ENCODE results near the gene MPV17L2.

DNA sequence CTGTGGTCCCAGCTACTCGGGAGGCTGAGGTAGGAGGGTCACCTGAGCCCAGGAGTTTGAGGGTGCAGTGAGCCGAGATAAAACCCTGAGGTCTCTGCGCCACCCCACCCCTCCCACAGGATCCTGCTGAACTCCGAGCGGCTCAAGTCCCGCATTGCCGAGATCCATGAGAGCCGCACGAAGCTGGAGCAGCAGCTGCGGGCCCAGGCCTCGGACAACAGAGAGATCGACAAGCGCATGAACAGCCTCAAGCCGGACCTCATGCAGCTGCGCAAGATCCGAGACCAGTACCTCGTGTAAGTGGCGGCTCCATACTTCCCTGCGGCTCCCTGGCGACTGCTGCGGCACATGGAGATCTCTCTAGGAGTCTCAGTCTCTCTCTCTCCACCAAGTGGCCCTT is 26.0 kb upstream of the MPV17L2 start:
- TF ChIP-seq TAF1 (conservative IDR thresholded peaks at IDR 0.05) (no peak), YY1 (IDR thresholded peaks at IDR 0.05) (no peak), JUND (IDR thresholded peaks at IDR 0.05) (no peak), SP1 (IDR thresholded peaks at IDR 0.05) (no peak)
- TF ChIP-seq, protein P1, sequence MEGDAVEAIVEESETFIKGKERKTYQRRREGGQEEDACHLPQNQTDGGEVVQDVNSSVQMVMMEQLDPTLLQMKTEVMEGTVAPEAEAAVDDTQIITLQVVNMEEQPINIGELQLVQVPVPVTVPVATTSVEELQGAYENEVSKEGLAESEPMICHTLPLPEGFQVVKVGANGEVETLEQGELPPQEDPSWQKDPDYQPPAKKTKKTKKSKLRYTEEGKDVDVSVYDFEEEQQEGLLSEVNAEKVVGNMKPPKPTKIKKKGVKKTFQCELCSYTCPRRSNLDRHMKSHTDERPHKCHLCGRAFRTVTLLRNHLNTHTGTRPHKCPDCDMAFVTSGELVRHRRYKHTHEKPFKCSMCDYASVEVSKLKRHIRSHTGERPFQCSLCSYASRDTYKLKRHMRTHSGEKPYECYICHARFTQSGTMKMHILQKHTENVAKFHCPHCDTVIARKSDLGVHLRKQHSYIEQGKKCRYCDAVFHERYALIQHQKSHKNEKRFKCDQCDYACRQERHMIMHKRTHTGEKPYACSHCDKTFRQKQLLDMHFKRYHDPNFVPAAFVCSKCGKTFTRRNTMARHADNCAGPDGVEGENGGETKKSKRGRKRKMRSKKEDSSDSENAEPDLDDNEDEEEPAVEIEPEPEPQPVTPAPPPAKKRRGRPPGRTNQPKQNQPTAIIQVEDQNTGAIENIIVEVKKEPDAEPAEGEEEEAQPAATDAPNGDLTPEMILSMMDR (IDR thresholded peaks at IDR 0.05; ENCODE audit: low read depth, low read length, missing input control) = no peak
- TF ChIP-seq, protein P2, sequence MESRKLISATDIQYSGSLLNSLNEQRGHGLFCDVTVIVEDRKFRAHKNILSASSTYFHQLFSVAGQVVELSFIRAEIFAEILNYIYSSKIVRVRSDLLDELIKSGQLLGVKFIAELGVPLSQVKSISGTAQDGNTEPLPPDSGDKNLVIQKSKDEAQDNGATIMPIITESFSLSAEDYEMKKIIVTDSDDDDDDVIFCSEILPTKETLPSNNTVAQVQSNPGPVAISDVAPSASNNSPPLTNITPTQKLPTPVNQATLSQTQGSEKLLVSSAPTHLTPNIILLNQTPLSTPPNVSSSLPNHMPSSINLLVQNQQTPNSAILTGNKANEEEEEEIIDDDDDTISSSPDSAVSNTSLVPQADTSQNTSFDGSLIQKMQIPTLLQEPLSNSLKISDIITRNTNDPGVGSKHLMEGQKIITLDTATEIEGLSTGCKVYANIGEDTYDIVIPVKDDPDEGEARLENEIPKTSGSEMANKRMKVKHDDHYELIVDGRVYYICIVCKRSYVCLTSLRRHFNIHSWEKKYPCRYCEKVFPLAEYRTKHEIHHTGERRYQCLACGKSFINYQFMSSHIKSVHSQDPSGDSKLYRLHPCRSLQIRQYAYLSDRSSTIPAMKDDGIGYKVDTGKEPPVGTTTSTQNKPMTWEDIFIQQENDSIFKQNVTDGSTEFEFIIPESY (IDR thresholded peaks at IDR 0.05) = no peak
- TF ChIP-seq, protein P3, sequence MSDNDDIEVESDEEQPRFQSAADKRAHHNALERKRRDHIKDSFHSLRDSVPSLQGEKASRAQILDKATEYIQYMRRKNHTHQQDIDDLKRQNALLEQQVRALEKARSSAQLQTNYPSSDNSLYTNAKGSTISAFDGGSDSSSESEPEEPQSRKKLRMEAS (IDR thresholded peaks at IDR 0.05) = no peak
- TF ChIP-seq, protein P4, sequence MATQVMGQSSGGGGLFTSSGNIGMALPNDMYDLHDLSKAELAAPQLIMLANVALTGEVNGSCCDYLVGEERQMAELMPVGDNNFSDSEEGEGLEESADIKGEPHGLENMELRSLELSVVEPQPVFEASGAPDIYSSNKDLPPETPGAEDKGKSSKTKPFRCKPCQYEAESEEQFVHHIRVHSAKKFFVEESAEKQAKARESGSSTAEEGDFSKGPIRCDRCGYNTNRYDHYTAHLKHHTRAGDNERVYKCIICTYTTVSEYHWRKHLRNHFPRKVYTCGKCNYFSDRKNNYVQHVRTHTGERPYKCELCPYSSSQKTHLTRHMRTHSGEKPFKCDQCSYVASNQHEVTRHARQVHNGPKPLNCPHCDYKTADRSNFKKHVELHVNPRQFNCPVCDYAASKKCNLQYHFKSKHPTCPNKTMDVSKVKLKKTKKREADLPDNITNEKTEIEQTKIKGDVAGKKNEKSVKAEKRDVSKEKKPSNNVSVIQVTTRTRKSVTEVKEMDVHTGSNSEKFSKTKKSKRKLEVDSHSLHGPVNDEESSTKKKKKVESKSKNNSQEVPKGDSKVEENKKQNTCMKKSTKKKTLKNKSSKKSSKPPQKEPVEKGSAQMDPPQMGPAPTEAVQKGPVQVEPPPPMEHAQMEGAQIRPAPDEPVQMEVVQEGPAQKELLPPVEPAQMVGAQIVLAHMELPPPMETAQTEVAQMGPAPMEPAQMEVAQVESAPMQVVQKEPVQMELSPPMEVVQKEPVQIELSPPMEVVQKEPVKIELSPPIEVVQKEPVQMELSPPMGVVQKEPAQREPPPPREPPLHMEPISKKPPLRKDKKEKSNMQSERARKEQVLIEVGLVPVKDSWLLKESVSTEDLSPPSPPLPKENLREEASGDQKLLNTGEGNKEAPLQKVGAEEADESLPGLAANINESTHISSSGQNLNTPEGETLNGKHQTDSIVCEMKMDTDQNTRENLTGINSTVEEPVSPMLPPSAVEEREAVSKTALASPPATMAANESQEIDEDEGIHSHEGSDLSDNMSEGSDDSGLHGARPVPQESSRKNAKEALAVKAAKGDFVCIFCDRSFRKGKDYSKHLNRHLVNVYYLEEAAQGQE (IDR thresholded peaks at IDR 0.05) = no peak
- TF ChIP-seq, protein P5, sequence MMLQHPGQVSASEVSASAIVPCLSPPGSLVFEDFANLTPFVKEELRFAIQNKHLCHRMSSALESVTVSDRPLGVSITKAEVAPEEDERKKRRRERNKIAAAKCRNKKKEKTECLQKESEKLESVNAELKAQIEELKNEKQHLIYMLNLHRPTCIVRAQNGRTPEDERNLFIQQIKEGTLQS (IDR thresholded peaks at IDR 0.05) = no peak
